WTC11 (cell line): Measurements from ENCODE around the gene C16orf90. TPM values are rescaled to one million over a fixed set of nuclear protein-coding genes. Genes with fewer than 3 reads are reported as not detected.

Experiments
- ATAC-seq: fragments of 200-7000 bp; cut with Tn5 transposase; 2 replicates; pipeline ENCODE4 v1.10.0; 2021; ENCODE audit warnings: mild to moderate bottlenecking, moderate library complexity
- CTCF ChIA-PET: fragments of 300-600 bp; sonication (Branson Sonifier 250); formaldehyde crosslinking; loops from one replicate; lab custom pipeline; 2021; ENCODE audit warnings: antibody characterized with exemption; lab: Charles Lee
- POLR2A ChIA-PET: fragments of 350-600 bp; sonication (Branson Sonifier 250); formaldehyde crosslinking; loops from one replicate; lab custom pipeline; 2021; ENCODE audit warnings: antibody characterized with exemption; lab: Charles Lee
- DNase-seq: peaks from one replicate; pipeline ENCODE4 v3.0.0; 2021; ENCODE audit warnings: low spot score
- H3K27ac Mint-ChIP-seq: 2 replicates; pipeline ENCODE4 v1.8.0; 2021; ENCODE audit warnings: mixed read lengths
- H3K27me3 Mint-ChIP-seq: 2 replicates; pipeline ENCODE4 v1.8.0; 2021; ENCODE audit warnings: low read depth, mild to moderate bottlenecking, moderate library complexity, mixed read lengths
- H3K36me3 Mint-ChIP-seq: 2 replicates; pipeline ENCODE4 v1.8.0; 2021; ENCODE audit warnings: mixed read lengths
- H3K4me1 Mint-ChIP-seq: 2 replicates; pipeline ENCODE4 v1.8.0; 2022; ENCODE audit warnings: mixed read lengths
- H3K4me3 Mint-ChIP-seq: 2 replicates; pipeline ENCODE4 v1.8.0; 2021; ENCODE audit warnings: mild to moderate bottlenecking, moderate library complexity, mixed read lengths
- H3K9me3 Mint-ChIP-seq: 2 replicates; pipeline ENCODE4 v1.8.0; 2021; ENCODE audit warnings: mixed read lengths
- ATF2 ChIP-seq: sonication (generic); formaldehyde crosslinking; IDR thresholded peaks from 2 replicates; pipeline ENCODE4 v1.8.1; 2022; ENCODE audit warnings: low read depth, missing genetic modification reagents, borderline replicate concordance
- ATF6 ChIP-seq: sonication (generic); formaldehyde crosslinking; IDR thresholded peaks from 2 replicates; pipeline ENCODE4 v1.8.1; 2023; ENCODE audit warnings: mild to moderate bottlenecking, missing genetic modification reagents
- ESRRA ChIP-seq: sonication (generic); formaldehyde crosslinking; IDR thresholded peaks from 2 replicates; pipeline ENCODE4 v1.8.1; 2022; ENCODE audit warnings: mild to moderate bottlenecking, missing genetic modification reagents, borderline replicate concordance
- FOXP4 ChIP-seq: sonication (generic); formaldehyde crosslinking; IDR thresholded peaks from 2 replicates; pipeline ENCODE4 v1.8.0; 2022; ENCODE audit warnings: mild to moderate bottlenecking, missing genetic modification reagents
- GRHL2 ChIP-seq: fragments of 250-450 bp; sonication (Bioruptor Pico); IDR thresholded peaks from 2 replicates; pipeline ENCODE4 v1.8.0; 2022; ENCODE audit warnings: mild to moderate bottlenecking, moderate library complexity; ENCODE audit not compliant: insufficient replicate concordance, severe bottlenecking
- HMGA2 ChIP-seq: fragments of 250-450 bp; sonication (Bioruptor Pico); IDR thresholded peaks from 2 replicates; pipeline ENCODE4 v1.4.0; 2021; ENCODE audit warnings: mild to moderate bottlenecking, moderate library complexity
- IRF1 ChIP-seq: sonication (generic); formaldehyde crosslinking; IDR thresholded peaks from 2 replicates; pipeline ENCODE4 v1.8.0; 2023; ENCODE audit warnings: missing genetic modification reagents
- KAT7 ChIP-seq: sonication (generic); formaldehyde crosslinking; IDR thresholded peaks from 2 replicates; pipeline ENCODE4 v1.8.1; 2023; ENCODE audit warnings: missing genetic modification reagents, mild to moderate bottlenecking, borderline replicate concordance
- MYBL2 ChIP-seq: sonication (generic); formaldehyde crosslinking; IDR thresholded peaks from 2 replicates; pipeline ENCODE4 v1.8.1; 2023; ENCODE audit warnings: mild to moderate bottlenecking, moderate library complexity, missing genetic modification reagents
- ZBTB21 ChIP-seq: sonication (generic); formaldehyde crosslinking; IDR thresholded peaks from 2 replicates; pipeline ENCODE4 v1.8.1; 2023; ENCODE audit warnings: mild to moderate bottlenecking, missing genetic modification reagents, borderline replicate concordance
- ZBTB43 ChIP-seq: sonication (generic); formaldehyde crosslinking; IDR thresholded peaks from 2 replicates; pipeline ENCODE4 v1.8.1; 2023; ENCODE audit warnings: mild to moderate bottlenecking, missing genetic modification reagents
- ZNF121 ChIP-seq: sonication (generic); formaldehyde crosslinking; IDR thresholded peaks from 2 replicates; pipeline ENCODE4 v1.8.0; 2023; ENCODE audit warnings: missing genetic modification reagents
- ZNF396 ChIP-seq: fragments of 250-450 bp; sonication (Bioruptor Pico); IDR thresholded peaks from 2 replicates; pipeline ENCODE4 v1.8.0; 2021; ENCODE audit warnings: mild to moderate bottlenecking, moderate library complexity, borderline replicate concordance
- ZNF423 ChIP-seq: fragments of 250-450 bp; sonication (Bioruptor Pico); IDR thresholded peaks from 2 replicates; pipeline ENCODE4 v2.1.2; 2022; ENCODE audit warnings: mild to moderate bottlenecking, moderate library complexity
- total RNA-seq: library from RNA; stranded (reverse); gene quantifications from 3 replicates; pipeline ENCODE4 v1.2.3, GENCODE V29; 2021

The C16orf90 gene
- total RNA-seq, 1 experiment from 2014 or later, result not detected

GRCh38 chr16:3480901-3481695 is 14.2 kb downstream of the C16orf90 start:
- CTCF ChIA-PET, result no interaction called here
- Mint-ChIP-seq H3K4me1 (peaks cover 10% of the 10 kb centered on the region), H3K27me3 (no peaks in the 10 kb centered on the region), H3K36me3 (peaks cover 41% of the 10 kb centered on the region), H3K9me3 (no peaks in the 10 kb centered on the region), H3K4me3 (no peak overlapping the region), H3K27ac (peak overlapping the region; percentile 77)
- no peak for TF ChIP-seq KAT7 (CRISPR knock-in tag)
- no peak for TF ChIP-seq GRHL2 (CRISPR knock-in tag)
- TF ChIP-seq ZBTB43, result no peak
- TF ChIP-seq HMGA2 (CRISPR knock-in tag), result no peak
- no peak for TF ChIP-seq ZBTB21 (CRISPR knock-in tag)
- TF ChIP-seq ESRRA (CRISPR knock-in tag), result no peak
- TF ChIP-seq ZNF423 (CRISPR knock-in tag), result peak; percentile 74; the same call in 1 of the 2 replicates
- POLR2A ChIA-PET, result interaction anchor here (0.8 kb wide), 1 partner anchor 24 kb away, joined by 3 read pairs; no protein-coding TSS in a partner anchor
- DNase-seq, result peak; percentile 31
- peak; percentile 46 for ATAC-seq

GRCh38 chr16:3479654-3480216 is 15.6 kb downstream of the C16orf90 start:
- H3K4me1 Mint-ChIP-seq, result peaks cover 10% of the 10 kb centered on the region
- CTCF ChIA-PET, result no interaction called here

More at GRCh38 chr16:3479654-3480216, 15.6 kb downstream of the C16orf90 start:
- TF ChIP-seq MYBL2 (CRISPR knock-in tag) (no peak), ATF2 (CRISPR knock-in tag) (no peak), ZNF121 (CRISPR knock-in tag) (no peak), ATF6 (CRISPR knock-in tag) (no peak), IRF1 (CRISPR knock-in tag) (no peak), ZNF396 (no peak), FOXP4 (no peak)
- Mint-ChIP-seq H3K27me3 (no peaks in the 10 kb centered on the region), H3K9me3 (no peaks in the 10 kb centered on the region), H3K4me3 (no peak overlapping the region), H3K27ac (no peak overlapping the region), H3K36me3 (peaks cover 41% of the 10 kb centered on the region)
- no peak for DNase-seq
- no peak for ATAC-seq
- POLR2A ChIA-PET, result no interaction called here
